Myocyte (in vitro differentiated cells): ENCODE results near the gene CLIC3. TPM values are rescaled to one million over a fixed set of nuclear protein-coding genes. Genes with fewer than 3 reads are reported as not detected.
A peak's percentile ranks its signal among the peaks of the same experiment; 100 is the strongest.

Experiments used
- DNase-seq: peaks from one replicate; pipeline ENCODE4 v3.0.0-alpha.2; 2012; ENCODE audit warnings: low read depth
- total RNA-seq: library from RNA; depleted of rRNA; stranded (reverse); fragments of >200 nt; gene quantifications from 2 replicates; pipeline ENCODE4 v1.2.3, GENCODE V29; 2014

The CLIC3 gene
- total RNA-seq, 1 donor from 2014 or later, result not detected

DNA sequence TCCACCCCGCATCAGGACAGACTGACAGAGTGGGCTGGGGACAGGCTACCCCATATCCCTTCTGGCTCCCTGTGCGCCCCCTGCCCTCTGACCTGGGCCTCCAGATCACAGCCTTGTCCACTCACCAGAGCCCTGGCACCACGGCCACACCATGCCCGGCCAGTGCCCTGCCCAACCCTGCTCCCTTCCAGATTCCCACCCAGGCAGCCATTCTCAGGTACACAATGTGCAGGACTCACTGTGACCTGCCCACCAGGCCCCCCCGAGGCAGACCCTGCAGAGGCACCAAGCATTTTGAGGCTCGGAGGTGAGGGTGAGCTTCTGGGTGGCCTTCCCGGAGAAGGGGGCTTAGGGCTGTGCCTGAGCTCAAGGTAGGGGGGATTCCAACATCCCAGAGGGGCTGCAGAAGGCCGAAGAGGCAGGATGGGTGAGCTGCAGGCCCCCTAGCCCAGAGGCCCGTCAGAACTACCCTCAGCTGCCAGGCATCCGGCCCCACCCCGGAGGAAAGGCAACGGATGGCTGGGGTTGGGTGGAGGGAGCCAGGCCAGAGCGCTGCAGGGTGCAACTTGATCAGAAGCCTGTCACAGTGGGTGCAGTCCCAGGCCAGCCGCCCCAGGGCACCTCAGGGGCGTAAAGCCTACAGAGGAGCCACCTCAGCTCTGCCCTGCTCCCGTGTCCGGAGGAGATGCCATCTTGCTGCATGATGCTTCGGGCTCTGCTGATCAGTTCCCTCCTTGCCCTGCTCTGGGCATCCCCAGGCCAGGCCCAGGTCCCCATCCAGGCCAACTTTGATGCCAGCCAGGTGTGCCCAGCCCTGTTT, 13.9 kb downstream of the CLIC3 start, which contains the start of gene LCNL1:
Gene LCNL1, plus strand, starts transcription at position 762 of the 820 bp plus-strand sequence. CDS start 594 bp downstream, outside the sequence.
- DNase-seq, result no peak

DNA sequence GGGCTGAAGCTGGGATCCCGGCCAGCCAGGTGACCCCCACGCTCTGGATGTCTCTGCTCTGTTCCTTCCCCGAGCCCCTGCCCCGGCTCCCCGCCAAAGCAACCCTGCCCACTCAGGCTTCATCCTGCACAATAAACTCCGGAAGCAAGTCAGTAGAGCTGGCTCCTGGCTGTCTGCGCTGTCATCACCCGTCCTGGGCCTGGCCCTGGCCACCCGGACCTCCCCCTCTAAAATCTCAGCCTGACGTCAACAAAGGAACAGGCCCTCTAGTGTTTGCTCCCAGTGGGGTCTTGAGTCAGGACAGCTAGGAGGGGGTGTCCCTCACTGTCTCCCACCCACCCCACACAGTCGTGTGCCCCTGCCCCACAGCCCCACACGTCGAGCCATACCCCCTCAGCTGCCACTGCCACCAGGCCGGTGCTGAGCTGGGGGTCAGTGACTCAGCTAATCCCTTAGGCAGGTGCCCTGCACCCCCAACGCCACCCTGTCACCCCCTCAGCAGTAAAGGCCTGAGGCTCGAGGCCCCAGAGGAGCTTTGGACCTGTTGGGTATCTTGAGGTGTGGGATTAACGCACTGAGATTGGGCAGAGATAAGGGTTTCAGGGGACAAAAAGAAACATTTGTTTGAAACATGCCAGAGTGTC, 14.7 kb downstream of the CLIC3 start:
- DNase-seq, result no peak

GRCh38 chr9:136980669-136981478, 15.5 kb downstream of the CLIC3 start:
- DNase-seq, result no peak

- no peak for DNase-seq
Measured at GRCh38 chr9:136979769-136980587, 16.4 kb downstream of the CLIC3 start.

DNA sequence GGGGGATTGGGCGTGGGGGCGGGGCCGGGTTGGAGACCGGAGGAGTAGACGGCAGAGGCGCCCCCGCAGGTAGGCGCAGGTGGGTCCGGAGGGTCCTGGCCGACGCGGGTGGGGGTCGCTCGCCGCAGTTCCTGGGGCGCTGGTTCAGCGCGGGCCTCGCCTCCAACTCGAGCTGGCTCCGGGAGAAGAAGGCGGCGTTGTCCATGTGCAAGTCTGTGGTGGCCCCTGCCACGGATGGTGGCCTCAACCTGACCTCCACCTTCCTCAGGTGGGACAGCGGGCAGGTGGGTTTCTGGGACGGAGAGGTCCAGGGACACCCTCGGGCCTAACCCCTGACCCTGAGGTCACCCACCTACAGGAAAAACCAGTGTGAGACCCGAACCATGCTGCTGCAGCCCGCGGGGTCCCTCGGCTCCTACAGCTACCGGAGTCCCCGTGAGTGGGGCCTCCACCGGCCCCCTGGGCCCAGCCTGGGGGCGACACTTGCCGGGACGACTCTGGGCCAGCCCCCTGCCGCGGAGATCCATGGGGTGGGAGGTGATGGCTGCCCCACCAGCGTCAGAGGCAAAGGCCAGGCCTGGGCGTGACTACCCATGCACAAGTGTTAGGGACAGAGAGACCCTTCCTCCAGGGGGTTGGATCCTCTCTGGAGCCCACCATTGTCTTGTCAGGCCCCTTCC, 17.4 kb downstream of the CLIC3 start:
- DNase-seq, result no peak

- DNase-seq, result peak; percentile 55
Measured at GRCh38 chr9:136978073-136978864, 18.1 kb downstream of the CLIC3 start.

DNA sequence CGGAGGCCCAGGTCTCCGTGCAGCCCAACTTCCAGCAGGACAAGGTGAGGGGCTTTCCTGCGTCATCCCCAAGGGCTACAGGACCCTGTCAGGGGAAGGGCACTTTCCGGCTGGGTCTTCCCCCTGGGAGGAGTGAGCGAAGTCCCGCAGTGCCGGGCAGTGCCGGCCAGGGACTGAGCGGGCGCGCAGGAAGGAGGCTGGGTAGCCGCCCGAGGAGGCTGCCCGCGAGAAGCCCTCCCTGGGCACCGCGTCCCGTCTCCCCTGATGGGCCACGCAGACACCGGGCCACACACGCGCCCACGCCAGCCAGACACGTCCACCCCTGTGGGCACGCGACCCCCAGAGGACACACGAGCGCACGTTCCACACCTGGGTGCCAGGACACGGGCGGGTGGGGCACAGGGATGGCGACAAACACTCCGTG, 18.7 kb downstream of the CLIC3 start:
- no peak for DNase-seq

DNA sequence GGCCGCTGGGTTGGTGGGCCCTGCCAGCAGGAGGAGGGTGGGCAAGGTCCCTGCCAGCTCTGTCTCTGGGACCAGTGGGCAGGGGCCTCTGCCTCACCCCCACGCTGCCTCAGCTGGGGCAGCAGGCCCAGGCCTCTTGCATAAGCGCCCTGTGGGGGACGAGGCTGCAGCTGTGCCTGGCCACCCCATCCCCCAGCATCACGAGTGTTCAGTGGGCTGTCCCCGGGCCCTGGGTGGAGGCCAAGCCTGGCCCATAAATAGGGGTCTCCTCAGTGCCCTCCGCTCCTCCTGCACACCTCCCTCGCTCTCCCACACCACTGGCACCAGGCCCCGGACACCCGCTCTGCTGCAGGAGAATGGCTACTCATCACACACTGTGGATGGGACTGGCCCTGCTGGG, 19.1 kb downstream of the CLIC3 start, which contains the start of gene PTGDS:
Gene PTGDS, plus strand, starts transcription at position 282 of the 400 bp plus-strand sequence. Its CDS starts 75 bp downstream, at position 357.
- peak; percentile 76 for DNase-seq

DNA sequence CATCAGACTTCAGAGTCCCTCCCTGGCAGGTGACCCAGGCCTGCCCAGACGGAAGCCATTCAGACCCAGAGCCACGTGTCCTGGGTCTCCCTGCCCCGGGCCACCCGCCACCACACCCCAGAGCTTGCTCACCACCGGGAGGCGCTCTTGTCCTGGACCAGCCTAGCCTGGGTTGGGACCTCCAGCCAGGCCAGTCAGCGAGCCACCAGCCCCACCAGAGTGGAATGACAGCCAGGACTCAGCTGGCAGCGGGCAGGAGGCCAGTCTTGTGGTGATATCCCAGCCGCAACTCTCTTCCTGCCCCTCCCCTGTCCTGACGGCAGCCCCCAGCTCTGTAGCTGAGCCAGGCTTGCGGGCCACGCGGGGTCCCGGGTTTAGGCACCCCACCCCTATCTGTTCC, 20.7 kb downstream of the CLIC3 start:
- peak; percentile 84 for DNase-seq

DNA sequence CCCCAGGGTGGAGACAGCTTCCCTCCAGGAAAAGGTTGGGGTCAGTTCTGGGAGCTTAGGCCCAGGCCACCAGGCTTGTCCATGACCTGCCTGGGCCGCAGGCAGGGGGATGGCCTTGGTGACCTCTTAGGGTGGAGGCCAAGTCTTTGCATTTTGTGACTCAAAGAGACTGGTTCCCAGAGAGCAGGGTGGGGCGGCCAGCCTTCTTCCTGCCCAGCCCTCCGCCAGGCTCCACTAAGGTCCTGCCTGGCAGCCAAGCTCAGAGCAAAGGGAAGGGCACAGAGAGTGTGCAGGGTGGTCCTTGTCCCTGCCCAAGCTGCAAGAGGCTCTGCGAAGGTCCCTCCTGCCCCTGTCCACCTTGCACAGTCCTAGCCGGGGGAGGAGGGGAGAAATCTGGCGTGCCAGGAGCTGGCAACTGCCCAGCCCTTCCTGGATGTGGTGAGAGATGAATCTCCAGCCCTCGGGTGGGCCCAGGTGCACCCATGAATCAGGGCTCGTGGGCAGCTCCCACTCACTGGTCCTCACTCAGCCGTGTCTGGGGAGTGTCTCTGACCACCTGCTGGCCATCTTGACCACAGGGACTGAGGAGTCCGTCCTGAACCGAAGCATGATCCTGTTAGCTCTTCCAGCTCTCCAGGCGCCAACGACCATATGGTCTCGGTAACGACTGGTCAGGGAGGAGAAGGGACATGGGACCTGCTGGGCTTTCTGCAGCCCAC, 21.4 kb downstream of the CLIC3 start:
- DNase-seq, result peak; percentile 76

- DNase-seq, result no peak
Measured at GRCh38 chr9:136973618-136974617, 22.4 kb downstream of the CLIC3 start.

DNA sequence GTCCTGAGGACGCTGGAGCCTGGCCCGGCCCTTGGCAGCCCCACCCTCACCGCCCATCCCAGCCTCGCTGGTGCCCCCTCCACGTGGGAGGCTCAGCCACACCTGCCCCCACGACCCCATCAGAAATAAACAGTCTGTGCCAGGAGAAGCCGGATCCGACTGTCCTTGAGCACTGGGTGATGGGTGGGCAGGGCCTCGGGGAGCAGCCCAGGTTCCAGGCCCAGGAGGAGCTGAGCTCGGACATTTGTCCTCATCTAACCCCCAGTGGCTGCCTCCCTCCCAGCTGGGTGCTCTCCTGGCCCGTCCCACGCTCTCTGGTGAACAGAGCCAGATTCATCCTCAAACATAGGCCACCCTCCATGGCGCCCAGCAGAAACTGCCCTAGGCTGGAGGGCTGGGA, 23.6 kb downstream of the CLIC3 start:
- DNase-seq, result no peak

DNA sequence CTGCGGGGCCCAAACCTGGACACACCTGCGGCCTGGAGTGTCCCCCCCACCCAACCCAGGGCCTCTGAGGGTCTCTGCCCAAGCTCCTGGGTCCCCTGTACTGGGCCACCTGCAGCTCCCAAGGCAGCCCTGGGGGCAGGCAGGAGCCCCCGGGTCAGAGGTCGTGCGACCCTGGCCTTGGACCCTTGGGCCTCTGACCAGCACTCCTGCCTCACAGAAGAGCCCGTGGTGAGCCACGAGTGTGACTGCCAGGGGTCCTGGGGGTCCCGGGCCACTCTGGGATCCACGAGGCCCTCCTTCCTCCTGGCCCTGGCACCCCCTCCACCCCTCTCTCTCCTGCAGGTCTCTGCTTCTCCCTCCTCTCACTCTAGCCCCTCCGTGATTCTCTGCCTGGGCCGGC, 24.0 kb downstream of the CLIC3 start:
- DNase-seq, result no peak

DNA sequence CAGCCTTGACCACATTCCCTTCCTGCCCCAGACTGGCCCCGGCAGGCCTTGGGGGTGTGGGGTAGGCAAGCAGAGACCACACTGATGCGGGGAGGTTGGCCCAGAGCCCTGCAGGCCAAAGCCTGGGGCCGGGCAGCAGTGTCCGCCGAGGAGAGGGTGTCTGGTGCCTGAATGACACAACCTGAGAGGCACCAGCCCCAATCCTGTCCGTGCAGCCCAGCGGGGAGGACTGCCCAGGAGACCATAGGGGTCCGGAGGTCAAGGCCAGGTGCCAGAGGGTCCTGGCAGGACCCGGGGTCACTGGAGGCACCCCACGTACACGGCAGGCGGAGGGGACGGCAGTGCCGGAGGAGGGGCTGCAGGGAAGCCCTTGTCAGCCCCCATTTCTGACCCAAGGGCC, 24.6 kb downstream of the CLIC3 start:
- DNase-seq, result no peak

GRCh38 chr9:136970361-136970760, 26.0 kb downstream of the CLIC3 start:
- no peak for DNase-seq

- DNase-seq, result no peak
Measured at GRCh38 chr9:136969774-136970173, 26.6 kb downstream of the CLIC3 start.

- DNase-seq, result no peak
Measured at GRCh38 chr9:136969150-136969549, 27.2 kb downstream of the CLIC3 start.
